ENCODE measurements around the gene CREB5. TPM values are rescaled to one million over a fixed set of nuclear protein-coding genes. Genes with fewer than 3 reads are reported as not detected.

Gene CREB5
- total and polyA plus RNA-seq, 2 of the 8 experiments (the other 6 are each of a cell fraction or from before 2014, with no cell fraction given): 2.4 to 2.7 TPM

GRCh38 chr7:28785041-28785995 lies 373.0 kb downstream of the CREB5 start:
- DNase-seq (ENCODE audit: low read depth in 1 of 2, low spot score in 2 of 2) (no peak), FAIRE-seq (no peak)
- Histone ChIP-seq H3K4ac (replicated peaks; ENCODE audit: insufficient read length, low read depth, low read length) (no peak overlapping the region), H3K23me2 (ENCODE audit: low read depth, low read length) (no peaks in the 10 kb centered on the region), H2AFZ (ENCODE audit: low read length) (no peak overlapping the region), H4K8ac (ENCODE audit: extremely low read depth, insufficient read depth, low read length) (no peak overlapping the region), H3K36me3 (ENCODE audit: control insufficient read depth in 2 of 4, insufficient read depth in 4 of 4, low read length in 3 of 4) (no peaks in the 10 kb centered on the region), H3K14ac (ENCODE audit: insufficient read length) (no peak overlapping the region), H3K9me3 (ENCODE audit: insufficient read depth in 2 of 2, low read depth in 1 of 2, low read length in 1 of 2) (no peaks in the 10 kb centered on the region), H4K91ac (replicated peaks; ENCODE audit: insufficient read length, low read length) (no peak overlapping the region), H3K27ac (ENCODE audit: low read depth, low read length) (no peak overlapping the region), H3K18ac (ENCODE audit: extremely low read depth, low read length) (no peak overlapping the region), H3K79me2 (ENCODE audit: control insufficient read depth in 1 of 2, insufficient read depth in 2 of 2, low read length in 2 of 2) (no peaks in the 10 kb centered on the region), H3K4me2 (ENCODE audit: insufficient read depth in 1 of 2, low read depth in 2 of 2, low read length in 2 of 2) (no peak overlapping the region), H2BK15ac (ENCODE audit: low read length) (no peak overlapping the region), H4K5ac (ENCODE audit: insufficient read length, low read depth, low read length) (no peak overlapping the region), H3K23ac (ENCODE audit: insufficient read length) (no peak overlapping the region), H2BK20ac (ENCODE audit: low read length) (no peak overlapping the region), H3K4me1 (replicated peaks in 1 of 4; ENCODE audit: control insufficient read depth in 3 of 4, insufficient read depth in 4 of 4, low read length in 3 of 4) (no peaks in the 10 kb centered on the region), H3K4me3 (ENCODE audit: extremely low read depth in 1 of 4, insufficient read depth in 2 of 4, low read depth in 3 of 4, low read length in 4 of 4) (no peak overlapping the region), H2AK5ac (ENCODE audit: low read depth, low read length) (no peak overlapping the region), H4K20me1 (replicated peaks in 1 of 2; ENCODE audit: control insufficient read depth in 1 of 2, insufficient read depth in 2 of 2, low read length in 2 of 2) (no peaks in the 10 kb centered on the region), H2BK5ac (ENCODE audit: low read depth, low read length) (no peak overlapping the region), H3K9ac (replicated peaks in 1 of 4; ENCODE audit: extremely low read depth in 1 of 4, low read depth in 3 of 4, low read length in 3 of 4) (no peak overlapping the region), H3K79me1 (ENCODE audit: low read depth, low read length) (no peaks in the 10 kb centered on the region), H3K56ac (replicated peaks; ENCODE audit: insufficient read length, low read depth, low read length) (no peak overlapping the region), H2BK120ac (replicated peaks; ENCODE audit: low read depth, low read length) (no peak overlapping the region), H3K27me3 (replicated peaks in 1 of 4; ENCODE audit: control insufficient read depth in 3 of 4, extremely low read depth in 1 of 4, insufficient read depth in 3 of 4, low read length in 3 of 4) (no peaks in the 10 kb centered on the region), H2BK12ac (ENCODE audit: low read depth, low read length) (no peak overlapping the region)
- POLR2A ChIA-PET (ENCODE audit: partially characterized antibody): no interaction called here
- WGBS, 2 experiments (ENCODE audit: extremely low coverage in 1 of 2, insufficient coverage in 1 of 2, insufficient read length in 1 of 2, insufficient replicate concordance in 2 of 2, low coverage in 1 of 2, low lambda C conversion rate in 2 of 2, missing lambda C conversion rate in 1 of 2): 84% methylated on average over 14 of the region's 14 CpGs; no CpG with 5 or more reads in 1 of the 2 experiments
- CTCF ChIA-PET (ENCODE audit: partially characterized antibody): interaction anchor here (1.0 kb wide), 1 partner anchor 24 kb away, joined by 3 read pairs; no protein-coding TSS in a partner anchor
- TF ChIP-seq KDM1A (IDR thresholded peaks at IDR 0.05; ENCODE audit: borderline replicate concordance, low read length) (no peak), CBX5 (IDR thresholded peaks at IDR 0.05; ENCODE audit: low read depth, low read length) (no peak), JUN (IDR thresholded peaks at IDR 0.05; ENCODE audit: low read depth, low read length) (no peak), SIX5 (IDR thresholded peaks at IDR 0.05; ENCODE audit: low read depth, low read length) (no peak), NANOG (IDR thresholded peaks at IDR 0.05; ENCODE audit: insufficient read depth, low read depth, low read length, poor library complexity, severe bottlenecking) (no peak), EZH2 (IDR thresholded peaks at IDR 0.05; ENCODE audit: low read depth, low read length, severe bottlenecking) (no peak), GABPA (IDR thresholded peaks at IDR 0.05; ENCODE audit: borderline replicate concordance, insufficient read depth, low read length) (no peak), EP300 (IDR thresholded peaks at IDR 0.05; ENCODE audit: borderline replicate concordance in 1 of 2, low read depth in 2 of 2, low read length in 2 of 2) (no peak), CHD1 (IDR thresholded peaks at IDR 0.05; ENCODE audit: low read depth, low read length) (no peak), TEAD4 (IDR thresholded peaks at IDR 0.05; ENCODE audit: low read depth, low read length) (no peak)
